ENCODE data around the gene HBP1.

DNA sequence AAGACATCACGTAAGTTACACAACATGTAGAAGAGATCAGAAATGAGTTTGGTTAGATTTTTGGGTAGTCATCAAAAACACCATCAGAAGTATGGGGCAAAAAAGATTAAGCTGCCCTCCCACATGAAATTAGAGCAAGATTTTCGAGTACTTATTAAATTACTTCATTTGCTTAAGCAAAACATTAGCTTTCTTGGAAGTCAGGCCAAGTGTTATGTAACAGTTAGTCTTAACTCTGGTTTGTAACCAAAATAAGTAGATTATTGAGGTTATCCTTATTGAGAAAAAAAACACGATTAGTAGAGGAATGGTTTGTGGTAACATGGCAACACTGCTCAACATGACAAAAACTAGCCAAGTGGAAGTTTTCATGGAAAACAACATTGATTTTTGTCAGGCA, 37.9 kb downstream of the HBP1 start:
- TF ChIP-seq POLR2A (IDR thresholded peaks at IDR 0.05; ENCODE audit: low read length) (no peak), GATA1 (IDR thresholded peaks at IDR 0.05; ENCODE audit: low read depth, low read length) (no peak)
